ENCODE data around the gene STX8. TPM values are rescaled to one million over a fixed set of nuclear protein-coding genes. Genes with fewer than 3 reads are reported as not detected.
A peak's percentile ranks its signal among the peaks of the same experiment; 100 is the strongest.

The STX8 gene
- total and polyA plus RNA-seq, 7 donors, result 40.4 to 104 (median 72.6) TPM

DNA sequence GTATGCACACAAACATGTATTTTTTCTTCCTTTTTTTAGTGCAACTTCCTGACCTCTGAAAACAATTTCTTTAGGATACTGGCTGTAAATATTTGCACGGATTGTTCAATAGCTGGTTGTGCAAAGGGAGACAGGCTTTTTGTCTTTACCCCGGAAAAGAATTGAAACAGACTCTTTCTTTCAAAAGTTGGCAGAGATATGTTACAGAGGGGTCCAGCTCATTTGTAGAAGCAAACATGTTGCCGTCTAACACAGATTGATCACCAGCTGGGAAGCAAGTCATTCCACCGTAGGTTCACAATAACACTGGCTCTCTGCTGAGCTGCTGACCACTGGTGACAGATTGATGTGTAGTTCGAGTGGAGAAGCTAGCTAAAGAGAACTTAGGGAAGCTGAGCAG, 130.9 kb downstream of the STX8 start:
- no peak overlapping the region for H3K27ac ChIP-seq
- WGBS, 2 donors, result 77 to 85% methylated on average over 5 of the region's 5 CpGs
- H3K4me1 ChIP-seq, result no peaks in the 10 kb centered on the region
- no peaks in the 10 kb centered on the region for H3K9me3 ChIP-seq
- H3K27me3 ChIP-seq, result no peaks in the 10 kb centered on the region
- TF ChIP-seq POLR2A (IDR thresholded peaks at IDR 0.05), result no peak
- TF ChIP-seq, protein P1, sequence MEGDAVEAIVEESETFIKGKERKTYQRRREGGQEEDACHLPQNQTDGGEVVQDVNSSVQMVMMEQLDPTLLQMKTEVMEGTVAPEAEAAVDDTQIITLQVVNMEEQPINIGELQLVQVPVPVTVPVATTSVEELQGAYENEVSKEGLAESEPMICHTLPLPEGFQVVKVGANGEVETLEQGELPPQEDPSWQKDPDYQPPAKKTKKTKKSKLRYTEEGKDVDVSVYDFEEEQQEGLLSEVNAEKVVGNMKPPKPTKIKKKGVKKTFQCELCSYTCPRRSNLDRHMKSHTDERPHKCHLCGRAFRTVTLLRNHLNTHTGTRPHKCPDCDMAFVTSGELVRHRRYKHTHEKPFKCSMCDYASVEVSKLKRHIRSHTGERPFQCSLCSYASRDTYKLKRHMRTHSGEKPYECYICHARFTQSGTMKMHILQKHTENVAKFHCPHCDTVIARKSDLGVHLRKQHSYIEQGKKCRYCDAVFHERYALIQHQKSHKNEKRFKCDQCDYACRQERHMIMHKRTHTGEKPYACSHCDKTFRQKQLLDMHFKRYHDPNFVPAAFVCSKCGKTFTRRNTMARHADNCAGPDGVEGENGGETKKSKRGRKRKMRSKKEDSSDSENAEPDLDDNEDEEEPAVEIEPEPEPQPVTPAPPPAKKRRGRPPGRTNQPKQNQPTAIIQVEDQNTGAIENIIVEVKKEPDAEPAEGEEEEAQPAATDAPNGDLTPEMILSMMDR (IDR thresholded peaks at IDR 0.05), result no peak
- no peak for TF ChIP-seq EP300 (IDR thresholded peaks at IDR 0.05)
- no peak for TF ChIP-seq POLR2AphosphoS5 (IDR thresholded peaks at IDR 0.05)
- no peak for DNase-seq
- intact Hi-C loops (cut with DNase I), result no loop called here
- no peak overlapping the region for H3K4me3 ChIP-seq
- no peaks in the 10 kb centered on the region for H3K36me3 ChIP-seq

DNA sequence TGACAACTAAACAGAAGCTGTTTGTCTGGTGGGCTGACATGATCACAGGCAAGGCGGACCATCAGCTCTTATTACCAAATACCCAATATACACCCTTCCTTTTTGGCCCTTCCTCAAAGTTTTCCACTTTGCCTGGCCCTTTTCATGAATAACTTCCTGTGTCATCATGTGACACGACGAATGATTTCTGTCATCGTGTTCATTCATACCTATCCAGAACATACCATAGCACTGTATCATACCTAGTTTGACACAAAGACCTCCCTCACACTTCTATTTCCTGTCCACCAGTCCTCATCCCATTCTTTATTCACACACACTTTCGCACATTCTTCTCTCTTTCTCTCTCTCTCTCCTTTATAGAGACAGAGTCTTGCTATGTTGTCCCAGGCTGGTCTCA, 131.8 kb downstream of the STX8 start:
- Histone ChIP-seq H3K9me3 (no peaks in the 10 kb centered on the region), H3K4me3 (no peak overlapping the region), H3K27me3 (no peaks in the 10 kb centered on the region), H3K36me3 (no peaks in the 10 kb centered on the region), H3K27ac (no peak overlapping the region), H3K4me1 (no peaks in the 10 kb centered on the region)
- intact Hi-C loops (cut with DNase I), result no loop called here
- 91 to 94% methylated on average over 5 of the region's 5 CpGs for WGBS, 2 donors
- DNase-seq, result no peak
- TF ChIP-seq POLR2A (IDR thresholded peaks at IDR 0.05), result no peak
- TF ChIP-seq, protein P1 (IDR thresholded peaks at IDR 0.05), result no peak
- no peak for TF ChIP-seq EP300 (IDR thresholded peaks at IDR 0.05)
- TF ChIP-seq POLR2AphosphoS5 (IDR thresholded peaks at IDR 0.05), result no peak

DNA sequence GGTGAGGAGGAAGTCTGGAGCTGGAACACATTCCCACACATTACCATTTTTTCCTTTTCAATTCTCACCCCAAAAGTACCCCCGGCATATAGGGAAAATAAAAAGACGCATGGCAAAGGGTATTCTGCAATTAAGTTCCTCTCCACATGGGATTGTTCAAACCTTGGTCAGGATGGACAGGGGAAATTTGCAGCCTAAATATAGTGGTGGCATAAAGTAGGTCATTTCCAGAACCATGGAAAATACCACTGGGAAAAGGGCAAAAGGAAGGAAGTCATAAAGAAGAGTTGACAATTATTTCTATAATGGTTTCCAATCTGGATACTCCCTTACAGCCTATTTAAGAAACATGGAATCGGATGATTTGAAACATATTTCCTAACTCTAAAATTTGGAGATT, 135.8 kb downstream of the STX8 start:
- intact Hi-C loops (cut with DNase I), result no loop called here
- Histone ChIP-seq H3K4me3 (no peak overlapping the region), H3K4me1 (peaks cover 0 to under 1% (median under 1%) of the 10 kb centered on the region in 4 donors), H3K9me3 (no peaks in the 10 kb centered on the region), H3K36me3 (no peaks in the 10 kb centered on the region), H3K27ac (no peak overlapping the region), H3K27me3 (no peaks in the 10 kb centered on the region)
- WGBS, 2 donors, result 92 to 96% methylated on average over 3 of the region's 3 CpGs
- DNase-seq, result no peak
- TF ChIP-seq POLR2A (IDR thresholded peaks at IDR 0.05), result no peak
- TF ChIP-seq, protein P1 (IDR thresholded peaks at IDR 0.05), result no peak
- no peak for TF ChIP-seq POLR2AphosphoS5 (IDR thresholded peaks at IDR 0.05)
- no peak for TF ChIP-seq EP300 (IDR thresholded peaks at IDR 0.05)

DNA sequence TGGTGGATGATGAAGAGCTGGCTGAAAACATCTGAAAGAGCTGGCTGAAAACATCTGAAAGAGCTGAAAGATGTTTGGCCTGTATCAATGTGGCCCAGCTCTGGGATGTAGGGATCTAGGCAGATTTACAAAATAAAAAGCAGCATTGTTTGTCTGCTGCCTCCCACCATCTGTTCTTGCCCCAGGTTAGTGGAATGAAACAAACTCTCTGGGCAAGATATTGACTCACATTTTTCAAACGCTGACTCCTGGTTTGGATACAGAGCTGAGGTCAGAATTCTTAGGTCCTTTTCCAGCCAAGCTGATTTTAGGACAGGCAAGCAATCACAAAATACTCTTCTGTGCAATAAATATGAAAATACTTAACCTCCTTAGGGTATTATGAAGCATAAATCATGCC, 139.0 kb downstream of the STX8 start:
- Histone ChIP-seq H3K36me3 (no peaks in the 10 kb centered on the region), H3K27me3 (no peaks in the 10 kb centered on the region), H3K4me1 (peaks cover 0 to 31% (median 23%) of the 10 kb centered on the region in 4 donors), H3K4me3 (no peak overlapping the region), H3K27ac (peak overlapping the region in 1 of 4 donors; percentile 1), H3K9me3 (no peaks in the 10 kb centered on the region)
- TF ChIP-seq, protein P1 (IDR thresholded peaks at IDR 0.05), result no peak
- TF ChIP-seq POLR2AphosphoS5 (IDR thresholded peaks at IDR 0.05) (no peak), POLR2A (IDR thresholded peaks at IDR 0.05) (no peak), EP300 (IDR thresholded peaks at IDR 0.05) (no peak)
- WGBS, 2 donors, result 78 to 95% methylated on average over 1 of the region's 1 CpG
- intact Hi-C loops (cut with DNase I), result no loop called here
- DNase-seq, result no peak

DNA sequence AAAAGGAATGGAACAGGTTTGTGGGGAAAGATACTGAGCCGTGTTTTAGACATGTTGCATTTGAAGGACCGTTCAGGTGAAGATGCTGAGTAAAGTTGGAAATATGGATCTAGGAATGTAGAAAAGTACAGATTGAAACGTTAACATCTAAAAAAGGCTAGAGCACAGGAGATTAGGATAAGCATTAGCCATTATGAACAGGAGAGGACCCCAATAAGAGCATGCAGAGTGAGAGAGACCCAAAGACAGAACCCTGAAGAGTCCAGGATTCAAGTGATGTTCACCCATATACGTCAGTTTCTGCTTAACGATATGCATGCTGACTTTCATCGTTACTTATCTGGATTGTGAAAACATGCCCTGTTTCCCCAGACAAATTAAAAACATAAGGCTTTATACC, 140.5 kb downstream of the STX8 start:
- peaks cover 0 to 35% (median 27%) of the 10 kb centered on the region in 4 donors for H3K4me1 ChIP-seq
- no peaks in the 10 kb centered on the region for H3K27me3 ChIP-seq
- intact Hi-C loops (cut with DNase I), result no loop called here
- WGBS, 2 donors, result 96 to 97% methylated on average over 6 of the region's 6 CpGs
- no peak overlapping the region for H3K27ac ChIP-seq
- no peaks in the 10 kb centered on the region for H3K36me3 ChIP-seq
- TF ChIP-seq, protein P1 (IDR thresholded peaks at IDR 0.05), result no peak
- TF ChIP-seq EP300 (IDR thresholded peaks at IDR 0.05) (no peak), POLR2AphosphoS5 (IDR thresholded peaks at IDR 0.05) (no peak), POLR2A (IDR thresholded peaks at IDR 0.05) (no peak)
- H3K4me3 ChIP-seq, result no peak overlapping the region
- H3K9me3 ChIP-seq, result no peaks in the 10 kb centered on the region
- DNase-seq, result no peak
